Calu3 (cell line): Measurements from ENCODE around the gene PBX1. TPM values are rescaled to one million over a fixed set of nuclear protein-coding genes. Genes with fewer than 3 reads are reported as not detected.

Experiments
- BruUV-seq: library from RNA; stranded (reverse); fragments of 400-500 nt; replicated peaks from 2 replicates; lab custom pipeline; 2021; lab: Mats Ljungman, UMichigan
- CTCF ChIA-PET: fragments of 300-600 bp; sonication (Branson Sonifier 250); formaldehyde crosslinking; loops from one replicate; lab custom pipeline; 2022; ENCODE audit warnings: antibody characterized with exemption; lab: Charles Lee
- DNase-seq: peaks from one replicate; pipeline ENCODE4 v3.0.0; 2022
- H3K27ac Mint-ChIP-seq: one replicate; pipeline ENCODE4 v1.8.0; 2022; ENCODE audit warnings: mixed read lengths; ENCODE audit not compliant: unreplicated experiment
- H3K27me3 Mint-ChIP-seq: one replicate; pipeline ENCODE4 v1.8.0; 2022; ENCODE audit warnings: mixed read lengths; ENCODE audit not compliant: unreplicated experiment
- H3K36me3 Mint-ChIP-seq: one replicate; pipeline ENCODE4 v1.8.0; 2022; ENCODE audit warnings: mild to moderate bottlenecking, moderate library complexity, mixed read lengths; ENCODE audit not compliant: insufficient read depth, unreplicated experiment
- H3K4me1 Mint-ChIP-seq: one replicate; pipeline ENCODE4 v1.8.0; 2022; ENCODE audit warnings: mild to moderate bottlenecking, low read depth, mixed read lengths; ENCODE audit not compliant: unreplicated experiment
- H3K4me3 Mint-ChIP-seq: one replicate; pipeline ENCODE4 v1.8.0; 2022; ENCODE audit warnings: mild to moderate bottlenecking, low read depth, moderate library complexity, mixed read lengths; ENCODE audit not compliant: unreplicated experiment
- H3K9me3 Mint-ChIP-seq: one replicate; pipeline ENCODE4 v1.8.0; 2022; ENCODE audit warnings: low read depth, mixed read lengths; ENCODE audit not compliant: unreplicated experiment
- CTCF ChIP-seq: fragments of 200-600 bp; IDR thresholded peaks from one replicate; pipeline ENCODE4 v1.8.0; 2022; ENCODE audit warnings: antibody characterized with exemption; ENCODE audit not compliant: unreplicated experiment
- intact Hi-C: fragments of 100-400 bp; cut with micrococcal nuclease; formaldehyde crosslinking; loops from one replicate; pipeline ENCODE4 v1.10.0; 2022; ENCODE audit not compliant: unreplicated experiment
- total RNA-seq: library from RNA; stranded (reverse); gene quantifications from 2 replicates; pipeline ENCODE4 v1.2.3, GENCODE V29; 2022

Gene PBX1
- total RNA-seq, 1 experiment from 2014 or later = 22.5 TPM

- Mint-ChIP-seq H3K9me3 (no peaks in the 10 kb centered on the region), H3K27me3 (no peaks in the 10 kb centered on the region), H3K36me3 (peaks cover 5% of the 10 kb centered on the region), H3K4me1 (peaks cover 17% of the 10 kb centered on the region), H3K4me3 (no peak overlapping the region), H3K27ac (no peak overlapping the region)
- CTCF ChIA-PET = no interaction called here
- BruUV-seq = no TSS peak
- no peak for TF ChIP-seq CTCF
- DNase-seq = no peak
- intact Hi-C loops = no loop called here
These were observed 145.0 kb downstream of the PBX1 start for GRCh38 chr1:164703960-164704411.

GRCh38 chr1:164704954-164705353 is 146.0 kb downstream of the PBX1 start:
- CTCF ChIA-PET = no interaction called here
- Mint-ChIP-seq H3K27ac (no peak overlapping the region), H3K27me3 (no peaks in the 10 kb centered on the region), H3K4me3 (no peak overlapping the region), H3K9me3 (no peaks in the 10 kb centered on the region), H3K36me3 (peaks cover 5% of the 10 kb centered on the region), H3K4me1 (peaks cover 17% of the 10 kb centered on the region)
- no peak for TF ChIP-seq CTCF
- no TSS peak for BruUV-seq
- intact Hi-C loops = no loop called here
- DNase-seq = no peak

- CTCF ChIA-PET = no interaction called here
- H3K36me3 Mint-ChIP-seq = peaks cover 5% of the 10 kb centered on the region
- peak overlapping the region; percentile 1 for H3K27ac Mint-ChIP-seq
- no peak for TF ChIP-seq CTCF
- intact Hi-C loops = no loop called here
- no peaks in the 10 kb centered on the region for H3K27me3 Mint-ChIP-seq
- no peak overlapping the region for H3K4me3 Mint-ChIP-seq
- DNase-seq = no peak
- BruUV-seq = no TSS peak
- peaks cover 17% of the 10 kb centered on the region for H3K4me1 Mint-ChIP-seq
- no peaks in the 10 kb centered on the region for H3K9me3 Mint-ChIP-seq
These were observed 147.6 kb downstream of the PBX1 start for GRCh38 chr1:164706606-164706987.

- no peak for DNase-seq
- intact Hi-C loops = no loop called here
- H3K4me3 Mint-ChIP-seq = no peak overlapping the region
- BruUV-seq = no TSS peak
- peaks cover 17% of the 10 kb centered on the region for H3K4me1 Mint-ChIP-seq
- CTCF ChIA-PET = interaction anchor here (0.6 kb wide), 1 partner anchor 50 kb away, joined by 3 read pairs; no protein-coding TSS in a partner anchor
- H3K9me3 Mint-ChIP-seq = no peaks in the 10 kb centered on the region
- H3K36me3 Mint-ChIP-seq = peaks cover 5% of the 10 kb centered on the region
- no peak overlapping the region for H3K27ac Mint-ChIP-seq
- no peaks in the 10 kb centered on the region for H3K27me3 Mint-ChIP-seq
- TF ChIP-seq CTCF = no peak
These were observed 148.9 kb downstream of the PBX1 start for GRCh38 chr1:164707868-164708331.
